Stimulated activated CD4-positive, alpha-beta T cell treated with anti-CD3 and anti-CD28 coated beads, TNF-alpha, amount 100 ng/mL, for 4 hours (primary cell): Measurements from ENCODE around the gene DLGAP1.

Experiments used
- DNase-seq, 3 experiments: peaks; one replicate each; pipeline ENCODE4 v3.0.0-alpha.2; 2020; ENCODE audit warnings: low read depth in 3 of 3

DLGAP1 gene

GRCh38 chr18:3692691-3693090, 762.4 kb downstream of the DLGAP1 start:
- no peak for DNase-seq

GRCh38 chr18:3692113-3692621, 762.9 kb downstream of the DLGAP1 start:
- no peak for DNase-seq

DNA sequence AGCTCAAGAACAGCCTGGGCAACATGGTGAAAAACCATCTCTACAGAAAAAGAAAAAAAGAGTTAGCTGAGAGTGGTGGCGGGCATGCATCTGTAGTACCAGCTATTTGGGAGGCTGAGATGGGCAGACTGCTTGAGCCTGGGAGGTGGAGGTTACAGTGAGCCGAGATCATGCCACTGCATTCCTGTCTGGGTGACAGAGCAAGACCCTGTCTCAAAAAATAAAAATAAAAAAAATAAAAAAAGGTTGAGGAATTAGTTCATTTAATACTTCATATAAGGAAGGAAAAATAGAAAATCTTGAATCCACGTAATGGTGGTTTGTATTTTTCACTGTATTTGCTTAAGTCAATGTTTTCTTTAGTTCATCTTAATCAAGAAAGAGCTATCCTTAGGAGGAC, 763.4 kb downstream of the DLGAP1 start:
- DNase-seq, result no peak

DNA sequence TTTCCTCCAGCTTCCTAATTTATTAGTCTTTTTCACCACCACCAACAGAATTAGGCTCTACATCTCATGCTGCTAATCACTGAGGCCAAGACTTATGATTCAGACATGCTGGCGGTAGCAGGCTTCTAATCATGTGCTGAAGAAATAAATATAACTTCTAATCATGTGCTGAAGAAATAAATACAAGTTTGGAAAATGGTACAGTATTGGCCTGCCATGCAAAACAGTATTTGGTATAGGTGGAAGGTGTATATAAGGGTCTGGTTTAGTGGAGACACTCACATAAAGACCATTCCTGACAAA, 764.4 kb downstream of the DLGAP1 start:
- DNase-seq, result no peak

DNA sequence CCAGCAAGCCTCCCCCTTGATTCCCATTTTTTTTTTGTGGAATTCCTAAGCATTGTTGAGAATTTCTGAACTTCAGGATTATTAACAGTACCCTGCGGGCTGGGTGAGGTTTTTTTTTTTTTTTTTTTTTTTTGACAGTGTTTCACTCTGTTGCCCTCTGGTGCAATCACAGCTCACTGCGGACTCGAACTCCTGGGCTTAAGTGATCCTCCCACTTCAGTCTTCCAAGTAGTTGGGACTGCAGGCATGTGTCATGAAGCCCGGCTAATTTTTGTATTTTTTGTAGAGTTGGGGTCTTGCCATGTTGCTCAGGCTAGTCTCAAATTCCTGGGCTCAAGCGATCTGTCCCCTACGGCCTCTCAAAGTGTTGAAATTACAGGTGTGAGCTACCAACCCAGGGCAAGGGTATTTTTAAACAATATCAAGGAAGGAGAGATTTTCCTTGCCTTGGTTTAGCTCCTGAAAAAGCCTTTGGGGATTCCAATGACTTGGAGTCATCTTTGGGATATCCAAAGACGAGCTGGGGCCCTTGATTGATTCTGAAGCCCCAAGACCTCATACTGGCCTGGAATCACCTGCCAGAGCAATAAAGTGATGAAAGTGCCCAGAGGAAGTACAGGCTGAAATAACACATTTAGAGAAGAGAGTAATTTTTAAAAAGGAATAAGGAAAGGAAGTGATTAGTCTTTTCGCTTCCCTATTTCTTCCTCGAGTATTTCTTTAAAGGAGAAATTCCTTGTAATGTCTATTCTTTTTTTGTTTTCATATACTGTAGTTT, 764.9 kb downstream of the DLGAP1 start:
- no peak for DNase-seq

DNA sequence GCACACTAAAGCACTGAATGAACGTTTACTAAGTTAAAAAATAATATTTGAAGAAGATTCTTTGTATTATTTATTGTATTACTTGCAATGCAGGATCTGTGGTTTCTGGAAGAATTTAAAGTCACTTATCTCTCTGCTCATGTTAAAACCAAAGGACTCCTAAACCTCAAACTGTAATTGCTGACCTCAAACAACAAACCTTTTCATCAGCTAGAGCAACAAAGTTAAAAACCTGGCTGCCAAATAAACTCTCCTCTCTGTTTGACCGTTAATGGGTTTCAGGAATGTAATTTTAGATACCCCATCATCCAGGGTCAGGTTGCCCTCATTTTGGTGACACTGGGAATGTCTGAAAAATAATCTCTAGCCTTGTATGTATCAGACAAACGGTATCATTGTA, 766.0 kb downstream of the DLGAP1 start:
- DNase-seq, result no peak

GRCh38 chr18:3688690-3689089, 766.4 kb downstream of the DLGAP1 start:
- no peak for DNase-seq

DNA sequence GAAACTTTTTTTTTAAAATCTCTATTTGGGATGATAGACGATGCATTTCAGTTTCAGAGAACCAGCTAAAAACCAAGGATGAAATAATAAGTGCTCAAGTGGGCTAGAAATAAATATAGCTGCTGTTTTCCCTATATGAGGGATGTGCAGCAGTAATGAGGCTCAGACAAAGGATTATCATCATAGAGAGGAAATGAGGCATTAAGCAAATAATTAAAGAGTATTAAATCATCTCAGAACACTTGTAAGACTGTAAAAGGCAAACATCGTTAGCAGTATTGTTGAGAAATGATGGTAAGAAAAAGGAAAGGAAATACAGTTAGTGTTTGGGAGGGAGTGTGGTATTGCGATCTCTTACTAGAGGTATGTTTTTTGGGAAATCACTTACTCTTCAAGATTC, 771.6 kb downstream of the DLGAP1 start:
- no peak for DNase-seq

DNA sequence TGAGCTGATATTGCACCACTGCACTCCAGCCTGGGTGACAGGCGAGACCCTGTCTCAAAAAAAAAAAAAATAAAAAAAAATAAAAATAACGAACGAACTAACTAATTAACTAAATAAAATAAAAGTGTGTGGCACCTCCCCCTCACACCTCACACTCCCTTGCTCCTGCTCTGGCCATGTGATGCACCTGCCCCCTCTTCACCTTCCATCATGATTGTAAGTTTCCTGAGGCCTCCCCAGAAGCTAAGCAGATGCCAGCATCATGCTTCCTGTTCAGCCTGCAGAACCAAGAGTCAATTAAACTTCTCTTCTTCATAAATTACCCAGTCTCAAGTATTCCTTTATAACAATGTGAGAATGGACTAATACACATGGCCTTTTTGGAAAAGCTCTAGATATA, 773.0 kb downstream of the DLGAP1 start:
- DNase-seq, result no peak

GRCh38 chr18:3679241-3679640, 775.9 kb downstream of the DLGAP1 start:
- DNase-seq, result no peak

DNA sequence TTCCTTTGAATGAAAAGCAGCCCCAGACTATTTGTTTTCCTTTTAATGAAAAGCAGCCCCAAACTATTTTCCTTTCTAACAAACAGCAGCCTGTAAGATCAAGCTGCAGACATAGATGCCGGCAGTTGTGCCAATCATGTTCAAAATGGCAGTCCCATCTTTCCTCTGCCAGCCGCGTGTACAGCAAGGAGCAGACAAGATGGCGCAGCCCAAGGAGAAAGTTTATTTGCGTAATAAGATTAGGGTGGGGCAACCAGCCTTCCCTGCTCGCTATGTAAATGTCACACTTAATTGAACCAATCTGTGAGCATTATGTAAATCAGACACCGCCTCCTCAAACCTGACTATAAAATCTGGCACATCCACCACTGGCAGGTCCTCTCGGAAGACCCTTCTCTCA, 779.1 kb downstream of the DLGAP1 start:
- DNase-seq, result no peak

GRCh38 chr18:3675446-3675845, 779.7 kb downstream of the DLGAP1 start:
- DNase-seq, result no peak

DNA sequence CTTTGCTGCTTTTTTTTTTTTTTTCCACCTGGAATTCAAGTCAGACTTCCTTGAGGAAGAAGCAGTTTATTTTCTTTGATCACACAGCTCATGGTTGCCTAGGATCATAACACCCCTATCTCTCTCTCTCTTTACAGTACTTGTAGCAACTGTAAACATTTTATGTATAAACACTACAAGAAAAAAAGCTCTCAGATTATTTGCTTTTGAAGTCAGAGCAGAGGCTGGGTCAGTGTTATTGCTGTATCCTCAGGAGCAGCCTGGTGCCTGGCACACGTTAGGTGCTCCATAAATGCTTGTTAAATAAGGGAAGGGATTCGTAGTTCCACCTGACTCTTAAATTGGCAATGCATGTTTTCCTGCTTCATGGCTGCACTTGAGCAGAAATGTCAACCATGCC, 783.9 kb downstream of the DLGAP1 start:
- no peak for DNase-seq

GRCh38 chr18:3669376-3669775, 785.7 kb downstream of the DLGAP1 start:
- no peak for DNase-seq

DNA sequence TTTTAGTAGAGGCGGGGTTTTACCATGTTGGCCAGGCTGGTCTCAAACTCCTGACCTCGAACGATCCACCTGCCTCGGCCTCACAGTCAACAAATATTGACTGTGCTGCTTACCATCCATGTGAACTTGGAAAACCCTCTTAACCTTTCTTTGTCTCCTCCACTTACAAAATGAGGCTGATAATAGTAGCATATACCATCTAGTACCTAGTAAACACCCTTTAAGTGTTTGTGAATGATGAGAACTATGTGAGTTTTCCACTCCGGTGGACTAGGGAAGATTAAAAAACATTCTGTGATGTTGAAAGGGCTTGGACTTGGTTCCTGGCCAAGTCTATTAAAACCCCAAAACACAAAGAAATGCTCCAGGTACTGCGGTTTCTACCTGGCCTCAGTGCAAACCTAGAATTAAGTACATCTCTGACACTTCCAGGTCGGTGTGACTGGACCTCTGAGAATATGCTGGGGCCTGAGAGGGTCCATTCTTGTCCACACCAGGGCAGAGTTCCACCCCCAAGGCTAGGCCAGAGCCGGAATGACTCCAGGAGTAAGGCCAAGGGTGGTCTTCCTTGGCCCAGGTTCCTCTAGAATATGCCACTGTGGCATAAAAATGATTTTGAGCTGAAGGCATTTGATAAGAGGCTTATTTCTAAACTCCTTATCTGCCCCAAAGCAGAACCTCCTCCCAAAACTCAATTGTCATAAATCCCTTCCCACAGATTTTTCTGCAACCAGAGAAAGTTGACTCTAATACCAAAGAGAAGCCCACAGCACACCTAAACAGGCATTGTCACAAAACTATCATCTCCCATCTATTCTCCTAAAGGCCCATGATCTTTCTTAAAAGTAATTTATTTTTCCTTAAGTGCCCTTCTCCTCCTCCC, 787.6 kb downstream of the DLGAP1 start:
- DNase-seq, result no peak

GRCh38 chr18:3666526-3667254, 788.4 kb downstream of the DLGAP1 start:
- DNase-seq, result no peak

- DNase-seq, result peak; percentile 49 to 68 (median 59)
Observed at GRCh38 chr18:3665780-3666525, 789.2 kb downstream of the DLGAP1 start.

GRCh38 chr18:3665204-3665603, 789.9 kb downstream of the DLGAP1 start:
- no peak for DNase-seq

DNA sequence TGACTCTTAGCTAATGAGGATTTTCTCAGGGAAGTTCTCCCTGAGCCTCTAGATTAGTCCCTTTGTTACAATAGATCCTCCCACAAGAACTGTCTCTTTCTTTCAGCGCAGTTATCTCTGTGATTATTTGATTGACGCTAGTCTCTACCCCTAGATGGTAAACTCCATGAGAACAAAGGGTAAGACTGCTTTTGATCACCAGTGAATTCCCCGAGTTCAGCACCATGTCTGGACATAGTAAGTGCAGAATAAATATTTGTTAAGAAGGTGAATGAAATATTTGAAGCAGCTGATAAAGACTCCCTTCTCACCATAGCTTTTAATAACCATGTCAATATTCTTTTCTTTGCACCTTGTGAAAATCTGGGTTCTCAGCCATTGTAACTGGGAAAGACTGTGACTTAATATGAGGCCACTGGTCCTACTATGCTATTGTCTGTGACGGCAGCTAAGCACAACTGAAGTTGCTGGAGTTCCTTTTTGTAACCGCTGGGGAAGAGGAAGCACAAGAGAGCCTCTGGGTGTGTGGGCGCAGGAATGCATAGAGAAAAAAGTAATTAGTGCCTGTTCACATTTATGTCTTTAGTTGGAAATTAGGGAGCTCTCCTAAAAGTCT, 790.4 kb downstream of the DLGAP1 start:
- no peak for DNase-seq

- DNase-seq, result no peak
Observed at GRCh38 chr18:3663870-3664512, 791.1 kb downstream of the DLGAP1 start.

DNA sequence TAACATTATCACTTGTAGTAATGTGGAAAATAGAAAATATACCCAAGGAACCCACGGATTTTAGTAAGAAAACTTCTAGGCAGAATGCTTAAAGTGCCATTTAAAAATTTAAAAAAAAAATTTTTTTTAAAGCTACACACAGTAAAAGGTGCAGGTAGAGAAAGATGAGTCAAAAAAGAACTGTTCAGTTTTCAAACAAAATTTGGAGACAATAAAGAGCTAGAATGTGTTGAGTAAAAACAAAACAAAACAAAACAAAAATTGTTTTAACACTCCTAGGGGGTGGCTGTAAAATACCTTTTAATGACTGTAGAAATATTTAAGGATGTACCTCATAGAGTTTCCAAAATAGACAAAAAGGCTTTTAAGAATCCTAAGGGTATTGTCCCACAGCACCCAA, 793.1 kb downstream of the DLGAP1 start:
- DNase-seq, result no peak
